ENCODE results near the gene CAPG. TPM values are rescaled to one million over a fixed set of nuclear protein-coding genes. Genes with fewer than 3 reads are reported as not detected.
A peak's percentile ranks its signal among the peaks of the same experiment; 100 is the strongest.

The CAPG gene
- total RNA-seq, 6 experiments from 2014 or later: 3.3 to 17.4 (median 9.9) TPM

- H3K9me3 ChIP-seq: no peaks in the 10 kb centered on the region
- no peak overlapping the region for H3K27ac ChIP-seq
- WGBS (ENCODE audit: insufficient coverage, low coverage, low lambda C conversion rate, missing lambda C conversion rate): 86% methylated on average over 4 of the region's 8 CpGs
- no peaks in the 10 kb centered on the region for H3K27me3 ChIP-seq
- H3K4me3 ChIP-seq: no peak overlapping the region
- H3K4me1 ChIP-seq: peaks cover 0 to 3% (median 0%) of the 10 kb centered on the region in 4 donors
- intact Hi-C loops (cut with DNase I): no loop called here
- DNase-seq: peak in 1 of 3 donors; percentile 48
- H3K36me3 ChIP-seq: no peaks in the 10 kb centered on the region
- TF ChIP-seq POLR2A (IDR thresholded peaks at IDR 0.05): no peak
- TF ChIP-seq, protein P1, sequence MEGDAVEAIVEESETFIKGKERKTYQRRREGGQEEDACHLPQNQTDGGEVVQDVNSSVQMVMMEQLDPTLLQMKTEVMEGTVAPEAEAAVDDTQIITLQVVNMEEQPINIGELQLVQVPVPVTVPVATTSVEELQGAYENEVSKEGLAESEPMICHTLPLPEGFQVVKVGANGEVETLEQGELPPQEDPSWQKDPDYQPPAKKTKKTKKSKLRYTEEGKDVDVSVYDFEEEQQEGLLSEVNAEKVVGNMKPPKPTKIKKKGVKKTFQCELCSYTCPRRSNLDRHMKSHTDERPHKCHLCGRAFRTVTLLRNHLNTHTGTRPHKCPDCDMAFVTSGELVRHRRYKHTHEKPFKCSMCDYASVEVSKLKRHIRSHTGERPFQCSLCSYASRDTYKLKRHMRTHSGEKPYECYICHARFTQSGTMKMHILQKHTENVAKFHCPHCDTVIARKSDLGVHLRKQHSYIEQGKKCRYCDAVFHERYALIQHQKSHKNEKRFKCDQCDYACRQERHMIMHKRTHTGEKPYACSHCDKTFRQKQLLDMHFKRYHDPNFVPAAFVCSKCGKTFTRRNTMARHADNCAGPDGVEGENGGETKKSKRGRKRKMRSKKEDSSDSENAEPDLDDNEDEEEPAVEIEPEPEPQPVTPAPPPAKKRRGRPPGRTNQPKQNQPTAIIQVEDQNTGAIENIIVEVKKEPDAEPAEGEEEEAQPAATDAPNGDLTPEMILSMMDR (IDR thresholded peaks at IDR 0.05): no peak
- no peak for ATAC-seq
Observed at GRCh38 chr2:85398426-85399182, 11.6 kb downstream of the CAPG start.

DNA sequence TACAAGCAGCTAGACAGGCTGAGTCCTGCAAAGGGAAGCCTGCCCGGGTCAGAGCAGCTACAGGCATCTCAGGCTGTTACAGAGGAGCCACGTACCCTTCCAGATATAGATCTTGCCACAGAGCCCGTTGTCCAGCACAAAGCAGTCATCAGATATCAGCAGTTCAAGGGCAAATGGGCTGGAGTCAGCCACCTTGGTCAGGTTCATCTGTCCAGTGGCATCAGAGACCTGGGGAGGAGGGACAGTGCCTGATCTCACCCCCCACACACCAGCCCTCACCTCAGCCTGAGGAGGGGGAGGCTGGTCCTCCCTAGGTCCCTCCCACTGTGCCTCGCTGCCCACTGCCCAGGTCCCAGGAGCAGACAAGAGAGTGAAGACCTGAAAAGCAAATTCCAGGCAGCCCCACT is 12.2 kb downstream of the CAPG start:
- ATAC-seq: peak in 1 of 4 donors; percentile 64
- peak in 1 of 3 donors; percentile 29 for DNase-seq
- Histone ChIP-seq H3K27me3 (no peaks in the 10 kb centered on the region), H3K9me3 (no peaks in the 10 kb centered on the region), H3K27ac (no peak overlapping the region), H3K4me1 (peaks cover 0 to 3% (median 0%) of the 10 kb centered on the region in 4 donors), H3K36me3 (no peaks in the 10 kb centered on the region), H3K4me3 (no peak overlapping the region)
- TF ChIP-seq, protein P1 (IDR thresholded peaks at IDR 0.05): no peak
- no peak for TF ChIP-seq POLR2A (IDR thresholded peaks at IDR 0.05)
- intact Hi-C loops (cut with DNase I): no loop called here
- WGBS (ENCODE audit: insufficient coverage, low coverage, low lambda C conversion rate, missing lambda C conversion rate): 80% methylated on average over 1 of the region's 4 CpGs

DNA sequence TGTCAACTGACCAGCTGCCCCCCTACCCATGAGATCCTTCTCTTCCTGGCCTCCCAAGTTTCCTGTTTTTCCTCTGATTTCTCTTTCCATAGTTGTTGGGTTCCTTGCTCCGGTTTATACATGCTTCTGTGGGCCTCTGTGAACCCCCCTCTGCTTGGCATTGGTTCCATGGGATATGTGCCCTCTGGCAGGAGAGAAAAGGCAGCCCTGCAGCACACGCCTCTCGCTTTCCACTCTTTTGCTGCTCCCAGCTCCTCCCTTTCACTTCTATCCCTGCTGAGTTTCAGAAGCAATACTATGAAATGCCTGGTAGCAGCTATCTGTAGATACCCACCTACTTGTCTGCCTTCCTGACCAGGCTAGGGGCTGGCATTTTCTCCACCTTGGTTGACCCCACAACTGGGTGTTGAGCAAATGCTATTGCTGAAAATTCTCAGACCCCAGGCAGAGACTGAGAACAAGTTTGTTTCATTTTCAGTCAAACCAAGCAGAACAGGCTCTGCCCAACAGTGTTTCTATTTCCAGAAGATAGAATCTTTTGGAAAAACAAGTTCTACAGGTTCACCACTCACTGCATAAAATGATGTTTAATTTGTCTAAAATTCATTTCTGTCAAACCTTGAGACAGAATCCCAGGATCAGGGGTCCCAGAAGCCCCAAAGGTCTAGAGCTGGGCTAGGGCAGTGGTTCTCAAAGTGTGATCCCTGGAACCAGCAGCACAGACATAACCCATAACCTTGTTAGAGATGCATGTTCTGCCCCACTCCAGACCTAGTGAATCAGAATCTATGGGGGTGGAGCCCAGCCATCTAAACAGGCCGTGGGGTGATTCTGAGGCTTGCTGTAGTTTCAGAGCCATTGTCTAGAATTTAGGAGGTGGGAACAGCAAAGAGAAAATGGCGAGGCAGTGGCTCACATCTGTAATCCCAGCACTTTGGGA is 13.4 kb downstream of the CAPG start:
- no peak overlapping the region for H3K27ac ChIP-seq
- no peaks in the 10 kb centered on the region for H3K36me3 ChIP-seq
- peak in 1 of 3 donors; percentile 10 for DNase-seq
- no peak for TF ChIP-seq POLR2A (IDR thresholded peaks at IDR 0.05)
- TF ChIP-seq, protein P1 (IDR thresholded peaks at IDR 0.05): no peak
- no peak overlapping the region for H3K4me3 ChIP-seq
- H3K27me3 ChIP-seq: no peaks in the 10 kb centered on the region
- H3K4me1 ChIP-seq: peaks cover 0 to 3% (median 0%) of the 10 kb centered on the region in 4 donors
- no peak for ATAC-seq
- intact Hi-C loops (cut with DNase I): no loop called here
- H3K9me3 ChIP-seq: no peaks in the 10 kb centered on the region
- 64% methylated on average over 4 of the region's 5 CpGs for WGBS (ENCODE audit: insufficient coverage, low coverage, low lambda C conversion rate, missing lambda C conversion rate)

GRCh38 chr2:85395912-85396475 is 14.2 kb downstream of the CAPG start:
- Histone ChIP-seq H3K9me3 (no peaks in the 10 kb centered on the region), H3K4me3 (no peak overlapping the region), H3K4me1 (peaks cover 0 to 3% (median 0%) of the 10 kb centered on the region in 4 donors), H3K36me3 (no peaks in the 10 kb centered on the region), H3K27me3 (no peaks in the 10 kb centered on the region), H3K27ac (no peak overlapping the region)
- intact Hi-C loops (cut with DNase I): no loop called here
- WGBS (ENCODE audit: insufficient coverage, low coverage, low lambda C conversion rate, missing lambda C conversion rate): 96% methylated on average over 14 of the region's 14 CpGs
- DNase-seq (peak in 1 of 3 donors; percentile 19), ATAC-seq (no peak)
- TF ChIP-seq POLR2A (IDR thresholded peaks at IDR 0.05): no peak
- TF ChIP-seq, protein P1 (IDR thresholded peaks at IDR 0.05): no peak

Measured in right lobe of liver (tissue), 6 donors.